CD4-positive, CD25-positive, alpha-beta regulatory T cell (primary cell): ENCODE measurements around the gene PRMT3. TPM values are rescaled to one million over a fixed set of nuclear protein-coding genes. Genes with fewer than 3 reads are reported as not detected.
A peak's percentile ranks its signal among the peaks of the same experiment; 100 is the strongest.
"Not testable (repeated sequence)": the region's sequence is repeated elsewhere in the genome, so short reads cannot be mapped to it uniquely, and the experiment has no call there.

Experiments
- ATAC-seq, 2 donors: fragments of 150-1000 bp; cut with Tn5 transposase; one replicate each; pipeline ENCODE4 v1.10.0; 2021; ENCODE audit warnings: low read depth in 2 of 2, moderate number of reproducible peaks in 2 of 2, moderate library complexity in 1 of 2
- DNase-seq, 3 donors: peaks; one replicate each; pipeline versions ENCODE4 v3.0.0 to v3.0.0-alpha.2; 2012 to 2022; ENCODE audit warnings: mixed read lengths in 1 of 3
- H3K27ac ChIP-seq: one replicate; pipeline ENCODE4 v1.7.0; 2013; ENCODE audit warnings: mild to moderate bottlenecking, low read length; ENCODE audit not compliant: insufficient read depth, poor library complexity, severe bottlenecking
- H3K27me3 ChIP-seq: one replicate; pipeline ENCODE4 v1.7.0; 2013; ENCODE audit warnings: low read length; ENCODE audit not compliant: control insufficient read depth, insufficient read depth
- H3K36me3 ChIP-seq: one replicate; pipeline ENCODE4 v1.7.0; 2013; ENCODE audit warnings: mild to moderate bottlenecking, low read length, moderate library complexity; ENCODE audit not compliant: control insufficient read depth, insufficient read depth
- H3K4me1 ChIP-seq: 2 replicates; pipeline ENCODE4 v1.7.0; 2013; ENCODE audit warnings: mild to moderate bottlenecking, low read length; ENCODE audit not compliant: insufficient read depth, control insufficient read depth, poor library complexity, severe bottlenecking
- H3K4me3 ChIP-seq: one replicate; pipeline ENCODE4 v1.7.0; 2013; ENCODE audit warnings: low read depth, mild to moderate bottlenecking, low read length, moderate library complexity
- H3K9me3 ChIP-seq, 2 experiments: 1 replicate in 1 of 2; 2 replicates in 1 of 2; pipeline ENCODE4 v1.7.0; 2013; ENCODE audit warnings: low read length in 2 of 2, mild to moderate bottlenecking in 1 of 2, moderate library complexity in 1 of 2; ENCODE audit not compliant: control insufficient read depth in 2 of 2
- H3K27ac Mint-ChIP-seq, 3 donors: one replicate each; pipeline ENCODE4 v1.8.0; 2020 to 2022; ENCODE audit warnings: mild to moderate bottlenecking in 3 of 3, mixed read lengths in 3 of 3, moderate library complexity in 2 of 3
- H3K27me3 Mint-ChIP-seq: one replicate; pipeline ENCODE4 v1.8.0; 2022; ENCODE audit warnings: mild to moderate bottlenecking, mixed read lengths
- H3K36me3 Mint-ChIP-seq: one replicate; pipeline ENCODE4 v1.8.0; 2020; ENCODE audit warnings: mixed read lengths
- H3K4me1 Mint-ChIP-seq, 4 donors: one replicate each; pipeline ENCODE4 v1.8.0; 2020 to 2022; ENCODE audit warnings: mixed read lengths in 4 of 4, mild to moderate bottlenecking in 1 of 4
- H3K4me3 Mint-ChIP-seq, 4 donors: one replicate each; pipeline ENCODE4 v1.8.0; 2020 to 2022; ENCODE audit warnings: mild to moderate bottlenecking in 4 of 4, mixed read lengths in 4 of 4, moderate library complexity in 3 of 4
- H3K9me3 Mint-ChIP-seq, 7 donors: one replicate each; pipeline ENCODE4 v1.8.0; 2020 to 2022; ENCODE audit warnings: mixed read lengths in 7 of 7, mild to moderate bottlenecking in 3 of 7, moderate library complexity in 2 of 7
- polyA plus RNA-seq, 4 donors: library from polyadenylated mRNA; unstranded; fragments of 300-500 nt; fragmentation: Illumina TruSeq; gene quantifications; one replicate each; pipeline ENCODE4 v1.2.3, GENCODE V29; 2021
- total RNA-seq: library from RNA; stranded (reverse); gene quantifications from one replicate; pipeline ENCODE4 v1.2.3, GENCODE V29; 2022

The PRMT3 gene
- total and polyA plus RNA-seq, 5 donors from 2014 or later, result 5.6 to 13.1 (median 7.3) TPM

DNA sequence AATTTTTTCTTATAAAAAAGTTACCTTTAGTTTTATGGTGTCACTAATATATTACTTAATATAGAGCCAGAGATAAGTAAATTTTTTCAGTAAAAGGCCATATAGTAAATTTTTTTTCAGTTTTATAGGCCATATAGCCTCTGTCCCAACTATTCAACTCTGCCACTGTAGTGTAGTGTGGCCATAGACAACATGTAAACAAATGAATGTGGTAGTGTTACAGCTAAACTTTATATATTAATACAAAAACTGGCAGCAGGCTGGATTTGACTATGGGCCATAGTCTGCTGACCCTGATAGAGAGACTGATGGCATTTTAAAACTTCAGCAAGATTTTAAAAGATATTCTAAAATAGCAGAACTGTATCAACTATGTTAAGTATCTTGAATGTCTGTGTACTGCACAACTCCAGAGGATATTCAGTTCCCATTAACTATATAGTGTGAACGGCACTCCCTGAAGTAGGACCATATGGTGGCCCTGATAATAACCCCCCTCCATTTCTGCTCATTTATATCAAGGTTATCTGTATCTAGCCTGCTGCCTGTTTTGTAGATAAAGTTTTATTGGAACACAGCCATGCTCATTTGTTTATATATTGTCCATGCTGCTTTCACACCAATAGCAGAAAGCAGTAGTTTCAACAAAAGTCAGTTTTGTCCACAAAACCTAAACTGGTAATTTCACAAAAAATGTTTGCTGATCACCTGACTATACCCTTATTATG, 71.6 kb downstream of the PRMT3 start:
- no peaks in the 10 kb centered on the region for H3K9me3 ChIP-seq
- Mint-ChIP-seq H3K27ac (no peak overlapping the region), H3K4me3 (no peak overlapping the region), H3K9me3 (no peaks in the 10 kb centered on the region), H3K27me3 (no peaks in the 10 kb centered on the region), H3K4me1 (peaks cover 0 to 6% (median 4%) of the 10 kb centered on the region in 4 donors), H3K36me3 (peaks cover 27% of the 10 kb centered on the region)
- no peaks in the 10 kb centered on the region for H3K27me3 ChIP-seq
- H3K36me3 ChIP-seq, result peaks cover 15% of the 10 kb centered on the region
- ATAC-seq (no peak), DNase-seq (no peak)
- H3K4me3 ChIP-seq, result no peak overlapping the region
- no peaks in the 10 kb centered on the region for H3K4me1 ChIP-seq
- no peak overlapping the region for H3K27ac ChIP-seq

DNA sequence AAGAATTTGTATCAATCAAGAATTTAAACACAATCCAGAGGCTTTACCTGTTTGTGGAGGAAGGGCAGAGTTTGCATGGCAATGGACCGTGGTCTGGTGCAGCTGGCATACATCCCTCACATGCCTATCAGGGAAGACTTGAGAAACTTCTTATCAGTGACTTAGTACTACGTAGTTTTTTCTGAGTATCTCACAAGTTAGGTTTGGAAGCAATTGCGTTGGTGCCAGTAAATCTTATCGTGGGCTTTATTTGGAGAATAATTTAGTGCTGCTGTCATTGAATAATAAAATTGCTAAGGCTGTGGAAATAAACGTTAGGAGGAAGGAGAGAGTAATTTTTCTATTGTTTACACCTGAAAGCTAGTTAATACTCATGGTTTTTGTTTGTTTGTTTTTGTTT, 72.3 kb downstream of the PRMT3 start:
- Histone ChIP-seq H3K4me3 (no peak overlapping the region), H3K36me3 (peaks cover 12% of the 10 kb centered on the region), H3K27ac (no peak overlapping the region), H3K4me1 (no peaks in the 10 kb centered on the region), H3K27me3 (no peaks in the 10 kb centered on the region), H3K9me3 (no peaks in the 10 kb centered on the region)
- H3K4me1 Mint-ChIP-seq, result peaks cover 0 to 6% (median 4%) of the 10 kb centered on the region in 4 donors
- no peak overlapping the region for H3K4me3 Mint-ChIP-seq
- no peaks in the 10 kb centered on the region for H3K9me3 Mint-ChIP-seq
- no peaks in the 10 kb centered on the region for H3K27me3 Mint-ChIP-seq
- peaks cover 29% of the 10 kb centered on the region for H3K36me3 Mint-ChIP-seq
- no peak overlapping the region for H3K27ac Mint-ChIP-seq
- ATAC-seq, result no peak
- no peak for DNase-seq

DNA sequence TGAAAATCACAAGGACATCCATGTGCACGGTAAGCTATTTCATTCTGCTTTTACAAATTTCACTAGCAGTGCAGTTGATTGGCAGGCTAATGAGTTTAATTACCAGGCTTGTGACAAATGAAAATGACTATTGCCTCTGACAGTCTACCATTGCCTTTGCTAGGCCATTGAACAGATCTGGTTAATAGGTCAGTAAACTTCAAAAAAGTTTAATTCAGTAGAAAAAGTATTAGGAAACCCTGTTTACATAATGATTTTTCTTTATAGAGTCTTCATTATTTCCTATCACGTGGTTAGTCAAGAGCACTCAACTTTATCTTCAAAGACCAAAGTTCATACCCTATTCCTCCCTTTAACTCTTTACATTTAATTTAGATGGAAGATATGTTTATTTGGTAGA, 77.0 kb downstream of the PRMT3 start:
- Mint-ChIP-seq H3K27me3 (no peaks in the 10 kb centered on the region), H3K27ac (no peak overlapping the region), H3K36me3 (peaks cover 33% of the 10 kb centered on the region), H3K9me3 (no peaks in the 10 kb centered on the region), H3K4me1 (peaks cover 0 to 17% (median 3%) of the 10 kb centered on the region in 4 donors), H3K4me3 (no peak overlapping the region)
- Histone ChIP-seq H3K9me3 (no peaks in the 10 kb centered on the region), H3K36me3 (peaks cover 22% of the 10 kb centered on the region), H3K27me3 (no peaks in the 10 kb centered on the region), H3K4me3 (no peak overlapping the region), H3K27ac (no peak overlapping the region), H3K4me1 (no peaks in the 10 kb centered on the region)
- no peak for DNase-seq
- ATAC-seq, result no peak

DNA sequence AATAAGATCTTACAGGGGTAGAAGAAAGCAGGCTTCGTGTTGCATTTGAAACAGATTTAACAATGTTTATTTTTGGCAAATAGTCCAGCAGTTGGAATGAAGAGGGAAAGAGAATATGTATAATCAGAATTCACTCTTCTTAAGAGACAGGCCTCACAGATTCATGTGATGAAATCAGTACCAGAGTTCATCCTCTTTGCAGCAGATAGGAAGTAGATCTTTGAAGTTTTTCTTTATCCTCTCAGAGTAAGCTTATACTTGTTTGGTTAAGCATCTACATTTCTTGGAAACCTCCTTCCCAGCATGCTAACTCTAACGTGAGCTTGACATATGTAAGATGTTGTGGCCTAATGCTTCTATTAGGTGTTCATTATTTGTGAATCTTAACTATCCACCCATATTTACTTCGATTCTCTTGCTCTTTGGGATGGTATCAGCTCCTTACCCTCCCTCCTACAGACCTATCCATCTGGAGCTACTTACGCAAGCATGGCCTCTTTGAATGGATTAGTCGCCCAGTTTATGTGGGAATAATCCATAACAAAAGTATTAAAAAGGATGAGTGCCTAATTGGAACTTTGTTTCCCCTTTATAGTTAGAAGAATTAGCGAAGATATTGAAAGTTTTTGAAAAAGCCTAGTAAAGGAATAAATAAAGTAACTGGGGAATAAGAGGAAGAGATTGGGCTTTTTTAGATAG, 80.1 kb downstream of the PRMT3 start:
- Mint-ChIP-seq H3K27me3 (no peaks in the 10 kb centered on the region), H3K27ac (no peak overlapping the region), H3K4me1 (peaks cover 0 to 15% (median 11%) of the 10 kb centered on the region in 4 donors), H3K36me3 (peaks cover 41% of the 10 kb centered on the region), H3K4me3 (no peak overlapping the region), H3K9me3 (peaks cover 0 to 5% (median 0%) of the 10 kb centered on the region in 7 donors)
- ATAC-seq, result no peak
- no peaks in the 10 kb centered on the region for H3K4me1 ChIP-seq
- H3K27me3 ChIP-seq, result no peaks in the 10 kb centered on the region
- no peak overlapping the region for H3K4me3 ChIP-seq
- peak in 1 of 3 donors; percentile 8 for DNase-seq
- no peaks in the 10 kb centered on the region for H3K9me3 ChIP-seq
- peaks cover 25% of the 10 kb centered on the region for H3K36me3 ChIP-seq
- H3K27ac ChIP-seq, result no peak overlapping the region

DNA sequence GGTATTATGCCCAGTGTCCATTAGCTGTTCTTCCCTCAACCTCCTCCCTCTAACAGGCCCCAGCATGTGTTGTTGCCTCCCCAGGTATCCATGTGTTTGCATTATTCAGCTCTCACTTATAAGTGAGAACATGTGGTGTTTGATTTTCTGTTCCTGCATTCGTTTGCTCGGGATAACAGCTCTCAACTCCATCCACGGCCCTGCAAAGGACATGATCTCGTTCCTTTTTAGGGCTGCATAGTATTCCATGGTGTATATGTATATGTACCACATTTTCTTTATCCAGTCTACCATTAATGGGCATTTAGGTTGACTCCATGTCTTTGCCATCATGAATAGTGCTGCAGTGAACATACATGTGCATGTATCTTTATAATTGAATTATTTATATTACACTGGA, 82.8 kb downstream of the PRMT3 start:
- Mint-ChIP-seq H3K9me3 (peaks cover 0 to 5% (median 0%) of the 10 kb centered on the region in 7 donors), H3K4me3 (no peak overlapping the region), H3K36me3 (peaks cover 40% of the 10 kb centered on the region), H3K4me1 (peaks cover 5 to 23% (median 18%) of the 10 kb centered on the region in 4 donors), H3K27me3 (no peaks in the 10 kb centered on the region), H3K27ac (no peak overlapping the region)
- H3K36me3 ChIP-seq, result peaks cover 17% of the 10 kb centered on the region
- ATAC-seq (no peak), DNase-seq (no peak)
- no peaks in the 10 kb centered on the region for H3K9me3 ChIP-seq
- H3K27me3 ChIP-seq, result no peaks in the 10 kb centered on the region
- no peak overlapping the region for H3K4me3 ChIP-seq
- no peak overlapping the region for H3K27ac ChIP-seq
- H3K4me1 ChIP-seq, result no peaks in the 10 kb centered on the region

DNA sequence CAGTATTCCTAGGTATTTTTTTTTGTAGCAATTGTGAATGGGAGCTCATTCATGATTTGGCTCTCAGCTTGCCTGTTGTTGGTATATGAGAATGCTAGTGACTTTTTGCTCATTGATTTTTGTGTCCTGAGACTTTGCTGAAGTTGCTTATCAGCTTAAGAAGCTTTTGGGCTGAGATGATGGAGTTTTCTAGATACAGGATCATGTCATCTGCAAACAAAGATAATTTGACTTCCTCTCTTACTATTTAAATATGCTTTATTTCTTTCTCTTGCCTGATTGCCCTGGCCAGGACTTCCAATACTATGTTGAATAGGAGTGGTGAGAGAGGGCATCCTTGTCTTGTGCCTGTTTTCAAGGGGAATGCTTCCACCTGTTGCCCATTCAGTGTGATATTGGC, 84.4 kb downstream of the PRMT3 start:
- H3K27ac ChIP-seq, H3K4me3 Mint-ChIP-seq, H3K9me3 Mint-ChIP-seq, H3K27me3 Mint-ChIP-seq, DNase-seq, H3K4me1 ChIP-seq, H3K9me3 ChIP-seq, H3K27me3 ChIP-seq, ATAC-seq, H3K36me3 ChIP-seq, H3K4me3 ChIP-seq: not testable (repeated sequence)
- Mint-ChIP-seq H3K4me1 (peaks cover 8 to 26% (median 20%) of the 10 kb centered on the region in 4 donors), H3K36me3 (peaks cover 41% of the 10 kb centered on the region), H3K27ac (peak overlapping the region in 1 of 3 donors; percentile 33)

DNA sequence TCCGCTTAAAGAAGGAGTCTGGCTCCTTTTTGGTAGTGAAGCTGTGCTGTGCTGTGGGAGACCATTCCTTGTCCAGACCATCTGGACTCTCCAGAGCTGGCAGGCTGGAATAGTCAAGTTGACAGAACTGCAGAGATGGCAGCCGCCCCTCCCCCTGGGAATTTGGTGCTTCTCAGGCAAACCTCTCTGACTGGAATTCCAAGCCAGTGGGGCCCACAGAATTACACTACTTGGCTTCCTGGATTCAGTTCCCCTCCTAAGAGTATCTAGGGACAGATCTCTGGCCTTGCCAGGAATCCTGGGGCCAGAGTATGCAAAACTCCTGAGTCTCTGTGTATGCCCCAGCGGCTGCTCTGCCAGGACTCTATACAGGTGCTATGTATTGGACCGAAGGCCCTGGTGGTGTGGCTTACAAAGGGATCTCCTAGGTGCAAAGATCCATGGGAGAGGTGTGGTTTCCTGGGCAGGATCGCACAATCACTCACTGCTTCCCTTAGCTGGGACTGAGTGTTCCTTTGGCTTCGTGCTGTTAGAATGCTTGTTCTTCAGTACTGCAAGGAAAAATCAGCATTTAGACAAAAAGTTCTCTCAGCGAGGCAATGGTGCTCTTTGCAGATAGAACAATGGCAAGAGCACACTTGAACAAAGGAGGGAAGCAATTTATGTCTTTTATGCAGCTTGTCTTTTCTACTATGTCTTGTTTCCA, 86.8 kb downstream of the PRMT3 start:
- peaks cover 0 to 6% (median 0%) of the 10 kb centered on the region in 7 donors for H3K9me3 Mint-ChIP-seq
- H3K36me3 Mint-ChIP-seq, result peaks cover 38% of the 10 kb centered on the region
- H3K9me3 ChIP-seq, result no peaks in the 10 kb centered on the region
- no peak overlapping the region for H3K4me3 Mint-ChIP-seq
- ATAC-seq (no peak), DNase-seq (no peak)
- H3K27me3 Mint-ChIP-seq, result no peaks in the 10 kb centered on the region
- H3K4me1 ChIP-seq, result no peaks in the 10 kb centered on the region
- H3K4me1 Mint-ChIP-seq, result peaks cover 7 to 39% (median 29%) of the 10 kb centered on the region in 4 donors
- peak overlapping the region in 1 of 3 donors; percentile 39 for H3K27ac Mint-ChIP-seq
- no peak overlapping the region for H3K27ac ChIP-seq
- peaks cover 11% of the 10 kb centered on the region for H3K36me3 ChIP-seq
- no peak overlapping the region for H3K4me3 ChIP-seq
- no peaks in the 10 kb centered on the region for H3K27me3 ChIP-seq
